ENCODE results near the gene ADPGK.

The ADPGK gene

DNA sequence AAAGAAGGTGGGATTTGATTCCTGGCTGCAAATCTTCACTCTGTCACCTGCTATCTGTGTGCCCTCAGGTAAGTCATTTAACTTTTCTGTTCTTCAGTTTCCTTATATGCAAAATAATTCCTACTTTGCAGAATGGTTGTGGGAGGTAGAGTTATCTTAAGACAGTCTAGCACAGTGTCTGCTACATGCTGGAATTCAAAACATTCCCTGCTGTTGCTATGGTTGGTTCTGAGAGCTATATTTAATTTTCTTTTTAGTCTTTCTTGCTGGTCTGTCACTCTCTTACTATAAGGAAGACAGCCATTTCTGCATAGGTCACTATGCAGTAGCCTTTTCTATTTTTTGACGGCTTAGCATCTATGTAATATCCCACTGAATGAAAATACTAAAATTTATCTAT is 4.0 kb upstream of the ADPGK start:
- DNase-seq = no peak

DNA sequence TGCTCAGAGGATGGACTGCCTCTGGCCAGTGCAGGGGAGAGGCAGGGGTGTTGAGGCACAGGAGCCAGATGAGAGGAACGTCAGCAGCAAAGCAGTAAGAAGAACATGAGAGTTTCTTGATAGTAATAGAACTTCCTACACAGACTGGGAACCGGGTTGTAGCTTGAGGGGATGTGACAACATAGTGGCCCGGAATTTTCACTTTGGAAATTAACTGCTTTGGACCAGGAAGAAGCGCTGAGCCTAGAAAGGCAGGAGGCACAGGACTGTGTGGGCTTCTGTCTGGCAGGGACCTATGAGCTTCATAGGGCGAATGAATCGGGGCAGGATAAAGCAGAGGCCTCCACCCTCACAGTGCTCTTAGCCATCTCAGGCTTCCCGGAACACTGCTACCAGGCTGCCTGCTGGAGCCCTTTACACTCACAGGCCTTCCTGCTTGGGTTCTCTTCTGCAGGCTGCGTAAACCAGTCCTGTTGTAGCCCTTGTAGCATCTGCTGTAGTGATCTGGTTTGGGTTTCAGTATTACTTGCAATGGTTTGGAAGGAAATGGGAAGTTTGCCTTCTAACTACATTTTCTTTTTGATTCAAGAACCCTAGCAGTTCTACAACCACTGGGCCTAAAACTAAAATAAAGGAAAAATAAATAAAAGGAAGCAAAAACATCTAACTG is 3.3 kb upstream of the ADPGK start:
- no peak for DNase-seq

DNA sequence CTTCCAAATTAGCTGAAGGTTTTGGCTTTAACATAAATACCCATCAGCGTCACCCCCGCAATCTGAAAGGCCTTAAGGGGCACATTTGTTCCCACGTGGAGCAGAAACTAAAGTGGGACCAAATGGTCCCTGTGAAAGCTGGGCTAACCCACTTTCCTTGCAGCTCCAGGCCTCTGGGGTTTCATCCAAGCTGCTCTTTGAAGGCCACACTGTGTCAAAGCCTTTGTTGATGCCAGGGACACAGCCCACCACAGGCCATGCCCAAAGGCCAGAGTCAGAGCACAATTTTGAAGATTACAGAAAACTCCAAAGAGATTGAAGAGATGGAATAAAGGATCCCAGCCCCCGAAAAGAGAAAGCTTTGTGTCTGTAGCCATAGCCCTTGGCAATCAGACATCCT is 2.7 kb upstream of the ADPGK start:
- no peak for DNase-seq

DNA sequence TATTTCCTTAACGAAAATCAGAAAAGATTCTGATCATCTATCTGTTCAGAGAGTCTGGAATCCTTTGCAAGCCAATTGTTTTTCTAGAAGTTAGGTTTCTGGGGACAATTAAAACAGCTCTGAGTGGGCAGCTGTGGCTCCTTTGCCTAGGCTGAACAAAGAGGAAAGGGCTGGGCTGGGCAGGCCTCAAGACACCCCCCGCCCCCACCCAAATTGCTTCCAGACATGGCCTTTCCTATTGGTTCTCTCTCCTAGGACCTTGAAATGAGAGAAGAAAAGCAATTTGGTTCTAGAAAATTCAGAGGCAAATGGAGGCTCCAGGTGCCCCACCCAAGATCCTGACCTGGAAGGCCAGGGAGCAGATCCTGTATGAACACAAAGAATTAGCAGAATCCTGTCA is 2.3 kb upstream of the ADPGK start:
- DNase-seq = no peak

DNA sequence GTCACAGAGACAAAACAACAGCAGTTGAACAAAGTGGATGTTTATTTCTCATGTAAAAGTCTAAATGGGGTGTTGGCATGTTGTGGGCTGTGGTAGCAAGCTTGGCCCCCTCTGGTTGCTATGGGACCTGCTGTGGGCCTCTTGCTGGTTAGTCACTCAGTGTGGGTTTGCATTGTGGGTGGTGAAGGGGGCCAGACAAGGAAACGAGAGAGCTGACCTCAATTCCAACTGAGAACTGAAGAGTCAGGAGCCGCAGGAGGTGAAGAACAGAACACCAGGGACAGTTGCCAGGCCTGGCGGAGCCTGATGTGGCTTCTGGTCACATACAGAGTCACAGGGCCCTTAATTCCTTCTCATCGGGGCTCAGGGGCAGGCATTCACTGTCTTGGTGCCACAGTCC is 1.9 kb upstream of the ADPGK start:
- DNase-seq = peak; percentile 62

DNA sequence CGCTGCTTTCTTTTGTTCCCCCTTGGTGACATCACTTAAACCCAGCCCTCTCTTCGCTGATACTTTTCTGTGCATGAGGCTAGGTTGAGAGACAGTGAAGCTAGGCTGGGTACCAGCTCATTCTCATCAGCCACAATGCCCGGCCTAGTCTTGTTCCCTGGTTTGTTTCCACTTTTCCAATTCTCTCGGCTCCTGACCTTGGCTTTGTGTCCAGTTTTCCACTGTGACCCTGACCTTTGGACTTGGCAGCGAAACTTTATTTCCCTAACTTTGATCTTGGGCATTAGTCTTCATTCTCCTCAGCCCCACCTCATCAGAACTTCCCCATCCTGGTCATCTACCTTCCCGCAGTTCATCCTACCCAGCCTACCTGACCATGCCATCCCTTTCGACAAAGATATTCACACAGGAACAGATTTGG is 908 bp upstream of the ADPGK start:
- no peak for DNase-seq

DNA sequence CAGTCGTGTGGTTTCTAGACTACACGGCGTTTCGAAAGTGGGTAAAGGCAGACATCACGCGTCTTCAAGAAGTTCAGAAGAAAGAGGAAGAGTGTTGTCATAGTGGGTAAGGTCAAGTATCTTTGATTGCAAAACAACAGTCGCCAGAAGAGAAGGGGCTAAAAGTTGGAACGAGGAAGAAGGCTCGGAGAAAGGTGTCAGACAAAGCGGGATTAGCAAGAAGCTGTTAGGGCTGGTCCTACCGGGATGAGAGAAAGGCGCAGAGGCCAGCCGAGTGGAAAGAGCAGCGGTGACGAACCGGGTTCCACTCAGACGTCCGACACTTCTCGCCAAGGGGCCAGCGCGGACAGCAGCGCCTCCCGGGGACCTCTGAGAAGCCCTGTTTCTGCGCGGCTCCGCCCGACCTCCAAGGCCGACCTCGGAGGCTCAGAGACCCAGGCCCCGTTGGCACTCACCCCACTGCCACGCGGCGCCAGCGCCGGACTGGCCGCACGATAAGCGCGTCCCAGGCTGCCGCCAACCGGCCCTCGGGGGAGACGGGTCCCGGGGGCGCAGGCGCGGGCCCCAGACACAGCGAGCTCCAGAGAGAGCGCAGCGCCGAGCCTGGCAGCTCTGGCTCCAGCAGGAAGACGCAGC is 436 bp downstream of the ADPGK start:
- DNase-seq = peak; percentile 47

DNA sequence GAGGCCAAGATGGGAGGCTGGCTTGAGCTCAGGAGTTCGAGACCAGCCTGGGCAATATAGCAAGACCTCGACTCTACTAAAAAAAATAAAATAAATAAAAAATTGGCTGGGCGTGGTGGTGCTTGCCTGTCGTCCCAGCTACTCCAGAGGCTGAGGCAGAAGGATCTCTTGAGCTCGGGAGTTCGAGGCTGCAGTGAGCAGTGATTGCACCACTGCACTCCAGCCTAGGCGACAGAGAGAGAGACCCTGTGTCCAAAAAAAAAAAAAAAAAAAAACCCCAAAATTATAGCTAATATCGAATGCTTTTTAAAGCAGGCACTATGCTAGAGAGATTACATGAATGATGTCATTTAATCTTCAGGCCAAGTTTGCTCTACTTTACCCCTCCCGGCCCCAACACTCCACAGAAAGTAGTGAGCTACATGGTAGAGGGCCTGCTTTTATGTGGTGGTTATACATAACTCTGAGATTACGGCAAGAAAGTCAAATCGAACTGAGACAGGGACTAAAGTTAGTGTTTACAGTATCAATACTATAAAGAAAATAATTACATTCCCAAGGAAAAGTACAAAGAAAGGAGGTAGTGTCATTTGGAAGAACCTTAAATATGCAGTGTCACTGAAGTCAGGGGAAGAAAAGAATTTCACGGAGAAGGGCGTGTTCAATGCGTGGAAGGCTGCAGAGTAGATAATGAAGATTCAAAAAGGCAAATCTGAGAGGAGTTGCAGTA is 1.1 kb downstream of the ADPGK start:
- no peak for DNase-seq

DNA sequence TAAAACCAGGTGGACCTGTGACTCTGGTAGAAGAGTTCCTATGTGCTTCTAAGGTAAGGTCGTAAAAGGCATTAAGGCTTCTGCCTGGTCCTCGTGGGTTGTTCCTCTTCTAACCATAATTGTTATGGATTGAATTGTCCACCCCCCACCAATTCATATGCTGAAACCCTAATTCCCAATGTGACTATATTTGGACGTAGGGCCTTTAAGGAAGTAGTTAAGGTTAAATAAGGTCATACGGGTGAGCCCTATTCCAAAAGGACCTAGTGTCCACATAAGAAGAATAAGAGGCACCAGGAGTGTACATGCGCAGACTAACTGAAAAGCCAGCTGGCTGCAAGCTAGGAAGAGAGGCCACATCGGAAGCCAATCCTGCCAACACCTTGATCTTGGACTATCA is 1.9 kb downstream of the ADPGK start:
- DNase-seq = no peak

DNA sequence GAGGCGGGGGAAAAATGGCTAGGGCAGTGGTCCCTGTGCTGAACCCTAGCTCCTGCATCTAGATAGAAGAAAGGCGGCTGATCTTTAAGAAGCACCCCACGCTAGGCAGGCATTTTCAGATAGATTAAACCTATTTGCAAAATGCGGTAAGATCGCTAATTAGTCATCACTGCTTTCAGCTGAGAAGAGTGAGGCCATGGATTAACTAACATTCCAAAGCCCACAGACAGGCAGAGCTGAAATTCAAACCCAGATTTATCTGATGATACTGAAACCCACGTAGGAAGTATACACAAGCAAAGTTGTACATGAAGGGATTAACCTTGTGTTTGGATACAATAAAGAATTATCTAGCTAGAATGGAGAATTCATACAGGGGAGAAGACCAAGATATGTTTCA is 4.8 kb downstream of the ADPGK start:
- DNase-seq = no peak

DNA sequence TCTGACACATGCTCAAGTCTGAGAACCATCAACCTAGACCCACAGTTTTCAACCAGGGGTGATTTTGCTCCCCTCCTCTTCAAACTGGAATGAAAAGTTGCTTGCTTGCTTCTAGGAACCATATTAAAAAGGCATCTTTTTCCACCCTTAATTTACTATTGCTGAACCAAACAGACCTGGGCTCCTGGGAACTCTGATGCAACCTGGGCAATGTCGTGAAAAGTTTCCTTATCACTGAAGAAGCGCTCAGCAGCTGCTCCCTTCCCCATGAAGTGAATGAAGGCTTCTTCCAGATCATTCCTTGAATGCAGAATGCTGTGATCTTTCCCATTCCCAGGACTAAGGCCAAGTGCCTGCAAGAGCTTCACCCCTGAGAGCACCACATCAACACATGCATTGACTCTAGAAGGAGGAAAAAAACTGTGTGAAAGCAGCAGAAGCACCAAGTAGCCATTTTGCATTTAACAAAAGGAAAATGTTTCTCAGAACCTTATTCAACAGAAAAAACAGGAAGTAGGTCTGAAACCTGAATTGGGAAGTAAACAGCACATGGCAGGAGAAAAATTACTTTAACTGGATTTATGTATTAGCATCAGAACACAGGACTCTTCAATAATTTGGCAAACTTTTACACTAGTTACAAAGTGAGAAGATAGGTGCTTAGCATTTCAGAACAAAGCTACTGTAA is 8.7 kb downstream of the ADPGK start:
- DNase-seq = no peak

DNA sequence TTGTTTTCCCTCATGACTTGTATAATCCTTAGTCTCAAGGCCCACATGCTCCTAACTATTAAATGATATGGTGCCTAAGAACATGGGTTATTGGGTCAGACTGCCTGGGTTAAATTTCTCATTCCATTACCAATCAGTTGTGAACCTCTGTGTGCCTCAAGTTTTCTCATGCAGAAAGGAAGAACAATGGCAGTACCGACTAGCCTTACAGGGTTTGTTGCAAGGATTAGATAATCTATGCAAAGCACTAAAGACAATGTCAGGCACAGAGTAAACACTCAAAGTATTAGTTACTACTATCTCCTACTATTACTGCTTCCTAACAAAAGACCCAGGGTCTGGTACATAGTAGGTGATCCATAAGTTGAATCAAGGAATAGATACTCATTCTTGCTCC is 12.2 kb downstream of the ADPGK start:
- no peak for DNase-seq

DNA sequence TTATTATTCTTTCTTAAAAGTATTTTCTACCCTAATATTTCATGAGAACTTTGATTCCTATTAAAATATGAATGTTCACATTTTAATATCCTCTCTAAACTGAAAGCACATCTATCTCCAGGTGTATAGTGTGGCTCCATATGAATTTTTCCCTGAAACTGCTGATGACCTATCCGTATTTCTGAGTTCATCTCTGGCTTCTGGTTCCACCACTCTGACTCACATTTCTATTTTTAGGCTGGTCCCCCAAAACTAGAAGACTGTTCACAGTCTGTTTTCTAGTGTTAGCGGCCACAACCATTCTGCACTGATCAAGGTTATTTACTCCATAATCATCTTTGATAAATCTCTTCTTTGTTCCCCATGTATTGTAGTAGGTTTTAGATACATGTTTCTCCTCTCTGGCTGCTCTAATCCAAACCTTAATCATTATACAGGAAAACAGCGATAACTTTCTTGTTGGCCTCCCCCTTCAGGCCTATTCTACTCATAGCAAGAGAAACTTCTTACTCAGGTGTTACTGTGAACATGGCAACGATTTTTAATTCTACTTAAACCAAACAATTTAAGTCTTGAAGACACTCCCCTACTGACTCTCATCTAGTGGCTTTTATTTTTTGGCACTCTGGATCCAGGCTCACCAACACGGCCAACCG is 12.8 kb downstream of the ADPGK start:
- DNase-seq = no peak

DNA sequence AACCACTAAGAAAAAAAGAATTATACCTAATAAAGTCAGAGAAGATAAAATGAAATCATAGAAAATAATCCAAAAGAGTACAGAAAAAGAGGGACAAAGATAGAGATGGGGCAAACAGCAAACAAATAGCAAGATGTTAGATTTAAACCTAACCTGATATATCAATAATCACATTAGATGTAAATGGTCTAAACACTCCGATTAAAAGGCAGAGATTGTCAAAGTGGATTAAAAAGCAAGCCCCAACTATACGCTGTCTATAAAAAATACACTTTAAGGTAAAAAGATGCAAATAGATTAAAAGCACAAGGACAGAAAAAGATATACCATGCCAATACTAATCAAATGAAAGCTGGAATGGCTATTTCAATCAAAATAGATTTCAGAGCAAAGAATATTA is 16.8 kb downstream of the ADPGK start:
- DNase-seq = no peak

DNA sequence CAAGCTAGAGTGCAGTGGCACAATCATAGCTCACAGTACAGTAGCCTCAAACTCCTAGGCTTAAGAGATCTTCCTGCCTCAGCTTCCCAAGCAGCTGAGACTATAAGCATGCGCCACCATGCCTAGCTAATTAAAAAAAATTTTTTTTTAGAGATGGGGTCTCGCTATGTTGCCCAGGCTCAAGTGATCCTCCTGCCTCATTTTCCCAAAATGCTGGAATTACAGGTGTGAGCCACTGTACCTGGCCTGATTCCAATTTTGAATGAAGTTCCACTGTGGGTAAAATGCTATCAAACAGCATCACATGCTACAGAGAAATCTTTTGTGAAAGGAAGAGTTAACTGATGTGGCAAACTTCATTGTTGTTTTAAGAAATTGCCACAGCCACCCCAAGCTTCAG is 17.5 kb downstream of the ADPGK start:
- DNase-seq = no peak

DNA sequence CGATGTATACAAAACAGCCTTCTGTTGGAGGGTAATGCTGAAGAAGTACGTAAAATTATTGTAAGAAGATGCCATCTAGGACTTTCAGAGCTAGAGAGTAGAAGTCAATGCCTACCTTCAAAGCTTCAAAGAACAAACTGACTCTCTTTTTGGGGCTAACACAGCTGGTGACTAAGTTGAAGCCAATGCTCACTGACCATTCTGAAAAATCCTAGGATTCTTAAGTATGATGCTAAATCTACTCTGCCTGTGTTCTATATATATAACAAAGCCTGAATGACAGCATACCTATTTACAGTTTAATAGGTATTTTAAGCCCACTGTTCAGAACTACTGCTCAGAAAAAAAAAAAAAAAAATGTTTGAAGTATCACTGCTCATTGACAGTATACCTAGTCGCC is 18.9 kb downstream of the ADPGK start:
- no peak for DNase-seq

DNA sequence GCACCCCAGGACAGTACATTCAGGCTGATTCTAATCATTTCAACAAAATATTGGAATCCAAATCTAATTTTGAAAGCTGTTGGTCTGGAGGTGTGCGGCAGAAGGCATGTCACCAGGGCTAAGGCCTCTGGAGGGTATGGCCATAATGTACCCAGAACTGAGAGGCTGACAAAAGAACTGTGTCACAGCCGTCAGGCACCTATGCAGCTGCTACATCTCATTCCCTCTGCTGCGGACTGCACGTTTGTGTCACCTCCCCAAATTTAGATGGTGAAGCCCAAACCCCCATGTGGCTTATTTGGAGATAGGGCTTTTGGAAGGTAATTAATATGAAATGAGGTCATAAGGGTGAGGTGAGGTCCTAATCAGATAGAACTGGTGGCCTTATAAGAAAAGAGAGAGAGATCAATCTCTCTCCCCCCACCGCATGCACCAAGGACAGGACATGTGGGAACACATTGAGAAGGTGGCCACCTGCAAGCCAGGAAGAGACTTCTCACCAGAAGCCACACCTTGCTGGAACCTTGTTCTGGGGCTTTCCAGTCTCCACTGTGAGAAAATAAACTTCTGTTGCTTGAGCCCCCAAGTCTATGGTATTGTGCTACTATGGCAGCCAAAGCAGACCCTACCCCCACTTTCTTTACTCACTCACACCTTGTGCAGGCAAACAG is 22.8 kb downstream of the ADPGK start:
- no peak for DNase-seq

DNA sequence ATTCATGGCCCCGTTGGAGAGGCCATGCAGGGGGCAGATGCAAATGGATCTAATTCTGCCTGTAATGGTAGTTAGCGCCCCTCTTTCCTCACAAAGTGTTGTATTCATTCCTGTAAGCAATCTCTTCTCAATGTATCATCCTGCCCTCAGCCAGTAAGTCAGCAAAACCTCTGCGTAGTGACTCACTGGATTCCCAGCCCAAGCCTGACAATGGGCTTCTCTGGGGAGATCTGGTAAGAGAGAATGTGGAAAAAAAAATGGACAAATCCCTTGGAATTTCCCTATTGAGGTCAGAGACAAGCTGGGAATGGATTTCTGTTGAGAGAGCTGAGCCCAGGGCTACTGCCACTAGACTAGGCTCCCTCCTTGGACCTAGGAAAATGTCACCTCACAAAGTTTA is 25.4 kb downstream of the ADPGK start:
- DNase-seq = no peak

DNA sequence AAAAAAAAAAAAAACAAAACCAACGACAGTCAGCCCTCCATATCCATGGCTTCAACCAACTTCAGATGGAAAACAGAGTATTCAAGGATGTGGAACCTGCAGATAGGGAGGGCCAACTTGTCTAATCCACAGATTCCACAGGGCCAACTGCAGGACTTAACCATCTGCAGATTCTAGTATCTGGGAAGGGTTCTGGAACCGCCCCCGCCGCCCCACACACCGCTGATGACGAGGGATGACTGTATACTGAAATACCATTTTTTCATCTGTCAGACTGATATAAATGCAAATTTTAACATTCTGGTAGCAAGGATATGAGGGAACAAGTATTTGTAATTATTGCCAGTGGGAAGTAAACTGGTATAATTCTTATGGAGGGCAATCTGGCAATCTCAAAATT is 29.5 kb downstream of the ADPGK start:
- DNase-seq = no peak

DNA sequence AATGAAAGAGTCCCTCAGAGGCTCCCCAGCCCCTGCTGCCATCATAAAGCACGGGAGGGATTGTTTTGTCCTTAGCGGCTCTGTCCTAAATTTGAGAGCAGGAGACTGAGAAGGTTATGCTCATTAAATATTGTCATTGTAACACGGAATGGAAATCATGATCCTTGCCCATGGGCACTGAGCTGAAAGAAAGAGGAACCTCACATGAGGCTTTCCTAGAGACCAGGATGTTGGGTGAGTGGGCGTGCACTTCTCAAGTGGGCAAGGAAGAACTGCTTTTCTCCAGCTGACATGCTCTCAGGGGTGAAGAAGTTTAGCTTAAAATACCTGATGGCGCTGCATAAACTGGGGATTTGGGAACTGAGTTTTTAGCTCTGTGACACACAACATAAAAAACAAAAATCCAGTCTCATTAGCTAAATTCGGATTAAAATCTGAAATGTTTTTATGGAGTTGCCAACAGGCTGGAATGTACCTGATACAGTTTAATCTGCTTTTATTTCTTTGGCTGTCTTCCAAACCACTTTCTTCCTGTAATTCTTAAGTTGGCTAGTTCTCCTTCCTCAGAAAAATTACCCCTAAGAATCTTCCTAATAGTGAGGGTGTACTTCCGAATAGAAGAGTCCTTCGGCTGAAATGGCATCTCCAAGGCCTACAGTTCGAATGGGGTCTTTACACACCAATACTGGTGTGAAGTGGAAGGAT is 31.7 kb downstream of the ADPGK start:
- DNase-seq = no peak

DNA sequence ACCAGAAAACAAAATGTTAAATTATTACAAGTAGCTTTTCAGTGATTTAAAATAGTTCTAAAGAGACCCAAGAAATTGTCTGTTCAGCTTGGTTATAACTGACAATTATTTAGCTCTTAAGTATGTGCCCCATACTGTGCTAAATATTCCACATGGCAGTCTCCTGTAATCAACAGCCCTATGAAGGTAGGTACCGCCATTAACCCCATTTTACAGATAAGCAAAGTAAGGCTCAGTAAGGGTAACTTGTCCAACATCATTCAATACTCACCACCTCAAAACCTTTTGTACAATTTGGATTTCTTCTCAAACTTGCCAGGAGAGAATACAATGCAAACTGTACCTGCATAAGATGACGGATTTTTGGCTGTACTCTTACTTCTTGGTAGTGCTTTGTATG is 33.9 kb downstream of the ADPGK start:
- no peak for DNase-seq

DNA sequence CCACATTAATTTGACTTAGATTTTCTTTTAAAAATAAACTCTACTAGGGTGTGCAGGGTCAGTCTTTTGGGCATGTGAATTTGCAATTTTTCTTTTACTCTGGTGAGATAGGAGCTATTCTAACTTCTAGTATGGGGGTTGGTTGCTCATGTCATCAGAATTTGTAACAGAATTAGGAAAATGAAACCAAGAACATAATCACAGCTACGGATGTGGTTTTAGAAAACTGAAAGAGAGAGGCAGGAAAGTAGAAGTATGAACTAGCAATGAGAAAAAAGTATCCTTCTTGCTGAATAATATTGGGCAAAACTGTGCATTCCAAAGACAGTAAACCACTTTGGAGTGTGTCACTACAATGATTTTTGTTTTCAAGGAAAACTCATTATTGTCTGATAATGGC is 43.3 kb downstream of the ADPGK start:
- DNase-seq = no peak

Measured in midbrain (tissue), 1 donor.